Gastrocnemius medialis (tissue), 4 donors: Measurements from ENCODE around the gene GAA.

ENCODE experiments used
- CTCF ChIP-seq, 5 experiments: fragments of 450-650 bp in 3 of 5; fragments of 200-600 bp in 2 of 5; sonication (generic) in 2 of 5; IDR thresholded peaks in 4 of 5; conservative IDR thresholded peaks in 1 of 5; 1 replicate in 4 of 5; 2 replicates in 1 of 5; pipeline ENCODE4 v1.5.1; 2016 to 2019; ENCODE audit warnings: antibody characterized with exemption in 5 of 5, mild to moderate bottlenecking in 3 of 5, moderate library complexity in 3 of 5
- POLR2A ChIP-seq, 2 donors: fragments of 450-650 bp; IDR thresholded peaks; one replicate each; pipeline ENCODE4 v1.6.1; 2017; ENCODE audit warnings: antibody characterized with exemption in 2 of 2, mild to moderate bottlenecking in 2 of 2, moderate library complexity in 2 of 2

GRCh38 chr17:80158846-80159245 lies 57.5 kb downstream of the GAA start:
- TF ChIP-seq CTCF (IDR thresholded peaks at IDR 0.05 in 4 of 5, conservative IDR thresholded peaks at IDR 0.05 in 1 of 5) (no peak), POLR2A (IDR thresholded peaks at IDR 0.05) (no peak)
